Keratinocyte (primary cell): ENCODE results near the gene FXYD2.

Source experiments
- CTCF ChIP-seq, 3 experiments: IDR thresholded peaks in 1 of 3; conservative IDR thresholded peaks in 1 of 3; optimal IDR thresholded peaks in 1 of 3; 2 replicates in 2 of 3; 3 replicates in 1 of 3; pipeline versions ENCODE3 to v1.5.1; 2011; ENCODE audit warnings: low read length in 3 of 3, mild to moderate bottlenecking in 3 of 3, moderate library complexity in 2 of 3, control low read depth in 1 of 3, inconsistent platforms in 1 of 3; ENCODE audit not compliant: insufficient read depth in 2 of 3; ENCODE audit errors: extremely low read depth in 1 of 3
- EZH2 ChIP-seq: IDR thresholded peaks from one replicate; pipeline ENCODE4 v1.6.1; 2012; ENCODE audit warnings: inconsistent platforms, mild to moderate bottlenecking, low read length, moderate library complexity

- TF ChIP-seq CTCF (optimal IDR thresholded peaks at IDR 0.05 in 1 of 3, IDR thresholded peaks at IDR 0.05 in 1 of 3, conservative IDR thresholded peaks at IDR 0.05 in 1 of 3; ENCODE audit: extremely low read depth in 1 of 3, insufficient read depth in 2 of 3, low read length in 3 of 3) (no peak), EZH2 (no peak)
These were observed 32.3 kb downstream of the FXYD2 start for GRCh38 chr11:117792241-117792640.
